Nephron progenitor cell (in vitro differentiated cells): Measurements from ENCODE around the gene LLGL2.
A peak's percentile ranks its signal among the peaks of the same experiment; 100 is the strongest.

ENCODE experiments used
- DNase-seq: peaks from one replicate; pipeline ENCODE4 v3.0.0; 2021
- H3K27ac Mint-ChIP-seq: 2 replicates; pipeline ENCODE4 v1.8.0; 2021; ENCODE audit warnings: mild to moderate bottlenecking, moderate library complexity, mixed read lengths
- H3K27me3 Mint-ChIP-seq: 2 replicates; pipeline ENCODE4 v1.8.0; 2021; ENCODE audit warnings: mild to moderate bottlenecking, low read depth, mixed read lengths; ENCODE audit not compliant: poor library complexity
- H3K36me3 Mint-ChIP-seq: 2 replicates; pipeline ENCODE4 v1.8.0; 2021; ENCODE audit warnings: low read depth, mixed read lengths
- H3K4me1 Mint-ChIP-seq: 2 replicates; pipeline ENCODE4 v1.8.0; 2021; ENCODE audit warnings: mixed read lengths
- H3K4me3 Mint-ChIP-seq: 2 replicates; pipeline ENCODE4 v1.8.0; 2021; ENCODE audit warnings: mild to moderate bottlenecking, moderate library complexity, mixed read lengths
- H3K9me3 Mint-ChIP-seq: 2 replicates; pipeline ENCODE4 v1.8.0; 2021; ENCODE audit warnings: mild to moderate bottlenecking, moderate library complexity, mixed read lengths
- TF ChIP-seq, protein P1 (sequence below): fragments of 200-600 bp; sonication (generic); IDR thresholded peaks from 2 replicates; pipeline ENCODE4 v1.5.0; 2021; ENCODE audit warnings: antibody characterized with exemption

Gene LLGL2

DNA sequence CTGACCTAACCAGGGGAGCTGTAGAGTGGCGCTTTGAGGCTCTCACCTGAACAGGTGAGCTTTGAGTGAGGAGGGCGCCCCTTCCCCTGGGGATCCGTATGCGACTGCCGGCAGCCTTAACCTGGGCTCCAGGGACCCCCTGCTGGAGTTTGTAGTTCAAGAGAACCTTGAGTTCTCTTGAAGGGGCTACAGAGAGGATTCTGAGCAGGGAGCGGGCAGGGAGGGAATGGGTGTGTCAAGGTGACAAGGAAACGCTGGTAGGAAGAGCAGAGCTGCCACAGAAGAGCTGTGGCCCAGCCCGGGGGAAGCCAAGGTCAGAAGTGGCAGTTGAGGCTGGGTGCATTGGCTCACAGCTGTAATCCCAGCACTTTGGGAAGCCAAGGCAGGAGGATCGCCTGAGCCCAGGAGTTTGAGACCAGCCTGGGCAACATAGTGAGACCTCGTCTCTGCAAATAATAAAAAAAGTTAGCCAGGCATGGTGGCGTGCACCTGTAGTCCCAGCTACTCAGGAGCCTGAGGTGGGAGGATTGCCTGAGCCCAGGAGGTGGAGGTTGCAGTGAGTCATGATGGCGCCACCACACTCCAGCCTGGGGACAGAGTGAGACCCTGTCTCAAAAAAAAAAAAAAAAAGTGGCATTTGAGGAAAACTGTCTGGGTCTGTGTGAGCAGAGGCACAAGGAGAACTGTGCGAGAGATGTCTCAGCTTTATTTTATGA, 1.2 kb downstream of the LLGL2 start:
- Mint-ChIP-seq H3K4me3 (peak overlapping the region; percentile 69), H3K9me3 (no peaks in the 10 kb centered on the region), H3K4me1 (peaks cover 5% of the 10 kb centered on the region), H3K36me3 (peaks cover 13% of the 10 kb centered on the region), H3K27ac (no peak overlapping the region), H3K27me3 (peaks cover 50% of the 10 kb centered on the region)
- DNase-seq: no peak
- TF ChIP-seq, protein P1, sequence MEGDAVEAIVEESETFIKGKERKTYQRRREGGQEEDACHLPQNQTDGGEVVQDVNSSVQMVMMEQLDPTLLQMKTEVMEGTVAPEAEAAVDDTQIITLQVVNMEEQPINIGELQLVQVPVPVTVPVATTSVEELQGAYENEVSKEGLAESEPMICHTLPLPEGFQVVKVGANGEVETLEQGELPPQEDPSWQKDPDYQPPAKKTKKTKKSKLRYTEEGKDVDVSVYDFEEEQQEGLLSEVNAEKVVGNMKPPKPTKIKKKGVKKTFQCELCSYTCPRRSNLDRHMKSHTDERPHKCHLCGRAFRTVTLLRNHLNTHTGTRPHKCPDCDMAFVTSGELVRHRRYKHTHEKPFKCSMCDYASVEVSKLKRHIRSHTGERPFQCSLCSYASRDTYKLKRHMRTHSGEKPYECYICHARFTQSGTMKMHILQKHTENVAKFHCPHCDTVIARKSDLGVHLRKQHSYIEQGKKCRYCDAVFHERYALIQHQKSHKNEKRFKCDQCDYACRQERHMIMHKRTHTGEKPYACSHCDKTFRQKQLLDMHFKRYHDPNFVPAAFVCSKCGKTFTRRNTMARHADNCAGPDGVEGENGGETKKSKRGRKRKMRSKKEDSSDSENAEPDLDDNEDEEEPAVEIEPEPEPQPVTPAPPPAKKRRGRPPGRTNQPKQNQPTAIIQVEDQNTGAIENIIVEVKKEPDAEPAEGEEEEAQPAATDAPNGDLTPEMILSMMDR: no peak

DNA sequence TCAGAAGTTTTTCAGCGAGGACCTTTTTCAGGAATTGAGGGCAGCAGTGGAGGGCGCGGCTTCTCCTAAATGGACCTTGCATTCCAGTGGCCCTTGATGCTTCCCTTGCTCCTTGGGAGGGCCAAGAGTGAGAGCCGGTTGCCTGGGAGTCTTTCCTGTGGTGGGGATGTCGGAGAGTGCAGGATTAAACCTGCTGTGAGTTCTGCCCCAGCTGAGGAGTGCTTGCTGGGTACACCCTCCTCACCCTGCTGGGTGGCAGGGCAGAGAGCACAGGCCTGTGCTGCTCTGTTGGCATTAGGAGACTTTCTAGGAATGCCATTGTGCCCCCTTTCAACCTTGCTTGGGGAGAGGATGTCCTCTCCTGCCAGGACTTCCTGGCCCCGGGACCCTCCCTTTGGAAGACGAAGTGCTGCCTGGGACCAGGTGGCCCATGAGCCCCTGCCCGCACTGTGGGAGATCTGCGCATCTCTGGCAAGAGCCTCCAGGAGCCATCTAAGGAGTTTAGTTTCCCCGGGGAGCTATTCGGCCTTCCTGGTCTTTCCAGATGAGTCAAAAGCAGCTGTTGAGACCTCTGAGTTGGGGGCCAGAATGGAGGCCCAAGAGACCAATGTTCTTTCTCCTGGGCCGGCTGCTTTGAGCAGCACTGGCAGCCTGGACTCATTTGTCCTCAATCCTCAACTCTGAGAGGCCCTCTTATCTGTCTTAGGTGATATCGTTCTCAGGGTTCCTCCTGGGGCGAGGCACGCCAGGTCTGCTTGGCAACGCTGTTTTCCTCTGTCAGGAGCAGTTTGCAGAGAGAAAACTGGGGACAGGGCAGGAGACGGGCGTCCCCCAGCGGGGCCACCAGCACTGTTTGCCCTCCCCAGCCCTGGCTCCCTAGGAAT, 5.6 kb downstream of the LLGL2 start:
- Mint-ChIP-seq H3K4me3 (no peak overlapping the region), H3K4me1 (peaks cover 13% of the 10 kb centered on the region), H3K27me3 (peaks cover 28% of the 10 kb centered on the region), H3K9me3 (no peaks in the 10 kb centered on the region), H3K27ac (no peak overlapping the region), H3K36me3 (no peaks in the 10 kb centered on the region)
- TF ChIP-seq, protein P1: no peak
- no peak for DNase-seq

DNA sequence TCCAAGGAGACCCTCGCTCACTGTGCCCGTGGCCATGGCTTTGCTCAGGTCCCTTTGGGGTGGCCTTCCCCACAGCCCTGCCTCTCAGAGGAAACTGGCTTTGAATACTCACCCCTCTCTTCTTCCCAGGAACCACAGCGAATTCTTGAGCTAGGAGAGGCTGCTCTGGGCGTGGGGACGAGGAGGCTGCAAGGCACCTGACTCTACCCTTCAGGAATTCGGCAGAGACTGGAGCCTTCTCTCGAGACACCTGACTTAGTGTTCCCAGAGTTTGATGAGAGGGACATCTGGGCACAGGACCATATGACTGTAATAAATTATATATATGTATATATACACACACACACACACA, 6.2 kb downstream of the LLGL2 start:
- Mint-ChIP-seq H3K27ac (no peak overlapping the region), H3K4me1 (peaks cover 8% of the 10 kb centered on the region), H3K4me3 (no peak overlapping the region), H3K27me3 (peaks cover 22% of the 10 kb centered on the region), H3K9me3 (no peaks in the 10 kb centered on the region), H3K36me3 (no peaks in the 10 kb centered on the region)
- TF ChIP-seq, protein P1: no peak
- no peak for DNase-seq

DNA sequence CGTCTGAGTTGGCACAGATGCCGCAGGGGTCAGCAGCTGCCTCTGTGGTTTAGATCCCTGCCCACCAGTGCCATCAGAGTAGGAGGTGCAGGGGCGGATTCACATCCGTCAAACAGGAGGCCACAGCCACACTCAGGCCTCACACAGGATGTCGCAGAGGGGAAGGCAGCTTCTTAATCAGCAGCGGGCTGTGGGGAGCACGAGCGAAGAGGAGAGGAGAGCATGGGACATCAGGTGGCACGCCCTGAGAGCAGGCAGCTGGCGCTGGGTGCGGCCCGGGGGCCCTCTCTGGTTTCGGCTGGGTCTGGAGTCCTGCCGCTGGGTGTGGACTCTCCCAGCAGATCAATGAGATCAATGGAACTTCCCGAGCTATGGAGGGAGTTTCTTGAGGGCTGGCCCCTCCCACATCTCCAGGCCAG, 9.6 kb downstream of the LLGL2 start:
- H3K9me3 Mint-ChIP-seq: no peaks in the 10 kb centered on the region
- DNase-seq: no peak
- H3K27me3 Mint-ChIP-seq: peaks cover 4% of the 10 kb centered on the region
- peaks cover 16% of the 10 kb centered on the region for H3K4me1 Mint-ChIP-seq
- no peak overlapping the region for H3K27ac Mint-ChIP-seq
- TF ChIP-seq, protein P1: no peak
- H3K4me3 Mint-ChIP-seq: no peak overlapping the region
- H3K36me3 Mint-ChIP-seq: no peaks in the 10 kb centered on the region

DNA sequence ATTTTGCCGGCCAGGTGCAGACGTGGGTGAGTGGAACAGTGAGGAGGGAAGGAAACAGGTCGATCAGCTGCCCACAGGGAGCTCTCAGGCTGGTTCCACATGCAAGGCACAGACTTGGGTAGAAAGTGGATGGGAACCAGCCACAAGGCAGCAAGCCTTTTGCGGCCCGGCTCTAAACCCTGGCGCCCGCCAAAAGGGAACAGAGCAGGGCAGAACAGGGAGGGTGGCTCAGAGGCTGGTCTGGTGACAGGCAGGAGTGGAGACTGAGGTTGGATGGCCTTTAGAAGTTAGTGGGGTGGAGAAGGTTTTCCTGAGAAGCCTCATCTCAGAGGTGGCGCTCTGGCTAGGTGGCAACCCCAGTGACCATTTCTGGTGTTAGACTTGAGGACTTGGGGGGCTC, 10.4 kb downstream of the LLGL2 start:
- DNase-seq: no peak
- Mint-ChIP-seq H3K4me3 (no peak overlapping the region), H3K9me3 (no peaks in the 10 kb centered on the region), H3K27me3 (peaks cover 4% of the 10 kb centered on the region), H3K4me1 (peaks cover 22% of the 10 kb centered on the region), H3K36me3 (no peaks in the 10 kb centered on the region), H3K27ac (no peak overlapping the region)
- TF ChIP-seq, protein P1: no peak
